GM10248 (cell line): Measurements from ENCODE around the gene C1orf115.
A peak's percentile ranks its signal among the peaks of the same experiment; 100 is the strongest.

Experiments used
- CTCF ChIA-PET: fragments of 300-600 bp; sonication (Branson Sonifier 250); formaldehyde crosslinking; extraction: SDS; loops from one replicate; lab custom pipeline; 2021; ENCODE audit warnings: antibody characterized with exemption; lab: Yijun Ruan, JAX
- POLR2A ChIA-PET: fragments of 350-650 bp; sonication (Branson Sonifier 250); formaldehyde crosslinking; extraction: SDS; loops from one replicate; lab custom pipeline; 2020; ENCODE audit warnings: antibody characterized with exemption; lab: Yijun Ruan, JAX
- DNase-seq: peaks from one replicate; pipeline ENCODE4 v3.0.0; 2012; ENCODE audit errors: extremely low spot score
- TF ChIP-seq, protein P1 (sequence below): IDR thresholded peaks from 2 replicates; pipeline ENCODE4 v1.5.1; 2012; ENCODE audit warnings: mild to moderate bottlenecking, low read depth; ENCODE audit errors: extremely low read depth, missing control alignments, control extremely low read depth

The C1orf115 gene, protein sequence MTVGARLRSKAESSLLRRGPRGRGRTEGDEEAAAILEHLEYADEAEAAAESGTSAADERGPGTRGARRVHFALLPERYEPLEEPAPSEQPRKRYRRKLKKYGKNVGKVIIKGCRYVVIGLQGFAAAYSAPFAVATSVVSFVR

DNA sequence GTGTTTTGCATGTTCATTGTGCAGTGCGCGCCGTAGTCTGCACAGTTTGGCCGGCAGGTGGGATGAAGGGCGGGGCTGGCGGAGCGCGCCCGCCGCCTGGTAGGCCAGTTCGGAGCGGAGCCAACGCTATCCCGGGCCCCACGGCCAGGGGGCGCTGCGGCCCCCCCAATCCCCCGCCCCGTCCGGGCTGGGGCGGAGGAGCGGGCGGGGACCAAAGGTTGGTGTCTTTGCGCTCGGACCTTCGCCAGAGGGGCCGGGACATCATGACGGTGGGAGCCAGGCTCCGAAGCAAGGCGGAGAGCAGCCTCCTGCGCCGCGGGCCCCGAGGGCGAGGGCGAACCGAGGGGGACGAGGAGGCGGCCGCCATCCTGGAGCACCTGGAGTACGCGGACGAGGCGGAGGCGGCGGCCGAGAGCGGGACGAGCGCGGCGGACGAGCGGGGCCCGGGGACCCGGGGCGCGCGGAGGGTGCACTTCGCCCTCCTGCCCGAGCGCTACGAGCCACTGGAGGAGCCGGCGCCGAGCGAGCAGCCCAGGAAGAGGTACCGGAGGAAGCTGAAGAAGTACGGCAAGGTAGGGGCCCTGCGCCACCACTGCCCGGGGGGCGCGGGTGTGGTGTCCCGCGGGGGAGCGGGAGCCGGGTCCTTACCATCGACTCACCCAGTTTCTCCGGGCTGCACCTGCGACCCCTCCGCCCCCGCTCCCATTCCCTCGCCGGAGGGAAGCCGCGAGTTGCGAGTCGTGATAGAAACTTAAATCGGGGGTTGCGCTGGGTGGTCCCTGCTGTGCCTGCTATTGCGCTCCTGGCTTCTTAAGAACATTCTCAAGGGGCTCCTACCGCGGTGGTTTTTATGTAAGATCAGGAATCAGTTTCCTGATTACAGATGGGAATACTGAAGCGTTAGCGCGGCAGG, at the start of gene C1orf115:
C1orf115 (plus strand) TSS at position 224 of the 913 bp plus-strand sequence; CDS start at position 264, 40 bp downstream.
- ChIA-PET POLR2A (no interaction called here), CTCF (interaction anchor here (0.8 to 1.0 kb wide), 2 partner anchors 9 kb away, joined by 3 read pairs; no protein-coding TSS in a partner anchor)
- TF ChIP-seq, protein P1, sequence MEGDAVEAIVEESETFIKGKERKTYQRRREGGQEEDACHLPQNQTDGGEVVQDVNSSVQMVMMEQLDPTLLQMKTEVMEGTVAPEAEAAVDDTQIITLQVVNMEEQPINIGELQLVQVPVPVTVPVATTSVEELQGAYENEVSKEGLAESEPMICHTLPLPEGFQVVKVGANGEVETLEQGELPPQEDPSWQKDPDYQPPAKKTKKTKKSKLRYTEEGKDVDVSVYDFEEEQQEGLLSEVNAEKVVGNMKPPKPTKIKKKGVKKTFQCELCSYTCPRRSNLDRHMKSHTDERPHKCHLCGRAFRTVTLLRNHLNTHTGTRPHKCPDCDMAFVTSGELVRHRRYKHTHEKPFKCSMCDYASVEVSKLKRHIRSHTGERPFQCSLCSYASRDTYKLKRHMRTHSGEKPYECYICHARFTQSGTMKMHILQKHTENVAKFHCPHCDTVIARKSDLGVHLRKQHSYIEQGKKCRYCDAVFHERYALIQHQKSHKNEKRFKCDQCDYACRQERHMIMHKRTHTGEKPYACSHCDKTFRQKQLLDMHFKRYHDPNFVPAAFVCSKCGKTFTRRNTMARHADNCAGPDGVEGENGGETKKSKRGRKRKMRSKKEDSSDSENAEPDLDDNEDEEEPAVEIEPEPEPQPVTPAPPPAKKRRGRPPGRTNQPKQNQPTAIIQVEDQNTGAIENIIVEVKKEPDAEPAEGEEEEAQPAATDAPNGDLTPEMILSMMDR, result peak; percentile 42
- DNase-seq, result peak; percentile 88

DNA sequence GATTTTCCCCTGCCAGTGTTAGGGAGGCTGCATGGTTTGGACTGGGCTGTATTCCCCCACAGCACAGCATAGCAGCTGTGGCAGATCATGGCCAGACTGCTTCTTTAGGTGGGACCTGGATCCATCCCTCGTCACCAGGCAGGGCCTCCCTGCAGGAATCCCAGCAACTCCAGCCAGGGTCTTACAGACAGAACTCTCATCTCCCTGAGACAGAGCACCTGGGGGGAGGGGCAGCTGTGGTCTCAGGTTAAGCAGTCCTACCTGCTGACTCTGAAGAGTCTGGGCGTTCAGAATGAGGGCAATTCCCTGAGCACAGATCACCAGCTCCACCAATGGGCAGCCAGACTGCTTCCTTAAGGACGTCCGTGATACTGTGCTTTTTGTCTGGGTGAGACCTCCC, 47.9 kb upstream of the C1orf115 start:
- ChIA-PET CTCF (interaction anchor here (2.0 kb wide), 1 partner anchor 24 kb away, joined by 4 read pairs; no protein-coding TSS in a partner anchor), POLR2A (no interaction called here)
- TF ChIP-seq, protein P1, result no peak
- DNase-seq, result no peak

DNA sequence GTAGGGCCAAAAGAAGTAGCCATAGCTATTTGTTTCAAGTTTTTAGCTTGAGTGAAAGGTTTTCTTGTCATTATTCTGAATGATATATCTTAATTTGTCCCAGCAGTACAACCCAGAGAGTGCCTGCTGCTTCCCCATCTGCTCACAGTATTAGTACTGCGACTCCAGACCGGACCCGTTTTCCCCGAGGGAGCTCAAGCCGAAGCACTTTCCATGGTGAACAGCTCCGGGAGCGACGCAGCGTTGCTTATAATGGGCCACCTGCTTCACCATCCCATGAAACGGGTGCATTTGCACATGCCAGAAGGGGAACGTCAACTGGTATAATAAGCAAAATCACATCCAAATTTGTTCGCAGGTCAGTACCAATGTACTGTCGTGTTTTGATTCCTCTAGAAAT, 37.2 kb upstream of the C1orf115 start:
- no peak for DNase-seq
- CTCF ChIA-PET, result no interaction called here
- POLR2A ChIA-PET, result no interaction called here
- TF ChIP-seq, protein P1, result no peak

DNA sequence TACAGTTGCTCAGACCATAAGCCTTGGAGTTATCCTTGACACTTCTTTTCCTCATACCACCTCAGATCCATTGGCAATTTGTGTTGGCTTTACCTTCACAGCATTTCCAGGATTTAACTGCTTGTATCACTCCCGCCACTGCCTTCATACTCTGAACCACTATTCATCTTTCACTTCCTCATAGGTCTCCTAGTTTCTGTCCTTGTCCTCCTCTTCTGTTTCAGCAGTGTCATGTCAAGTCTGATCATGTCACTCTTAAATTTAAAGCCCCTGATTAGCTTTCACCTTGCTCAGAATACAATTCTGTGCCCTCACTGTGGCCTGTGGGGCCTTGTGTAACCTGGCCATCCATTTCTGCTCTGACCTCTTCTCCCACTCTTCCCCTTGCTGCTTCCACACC, 34.7 kb upstream of the C1orf115 start:
- TF ChIP-seq, protein P1, result no peak
- DNase-seq, result peak; percentile 38
- ChIA-PET POLR2A (no interaction called here), CTCF (interaction anchor here (1.0 kb wide), 1 partner anchor 11 kb away, joined by 4 read pairs; no protein-coding TSS in a partner anchor)

DNA sequence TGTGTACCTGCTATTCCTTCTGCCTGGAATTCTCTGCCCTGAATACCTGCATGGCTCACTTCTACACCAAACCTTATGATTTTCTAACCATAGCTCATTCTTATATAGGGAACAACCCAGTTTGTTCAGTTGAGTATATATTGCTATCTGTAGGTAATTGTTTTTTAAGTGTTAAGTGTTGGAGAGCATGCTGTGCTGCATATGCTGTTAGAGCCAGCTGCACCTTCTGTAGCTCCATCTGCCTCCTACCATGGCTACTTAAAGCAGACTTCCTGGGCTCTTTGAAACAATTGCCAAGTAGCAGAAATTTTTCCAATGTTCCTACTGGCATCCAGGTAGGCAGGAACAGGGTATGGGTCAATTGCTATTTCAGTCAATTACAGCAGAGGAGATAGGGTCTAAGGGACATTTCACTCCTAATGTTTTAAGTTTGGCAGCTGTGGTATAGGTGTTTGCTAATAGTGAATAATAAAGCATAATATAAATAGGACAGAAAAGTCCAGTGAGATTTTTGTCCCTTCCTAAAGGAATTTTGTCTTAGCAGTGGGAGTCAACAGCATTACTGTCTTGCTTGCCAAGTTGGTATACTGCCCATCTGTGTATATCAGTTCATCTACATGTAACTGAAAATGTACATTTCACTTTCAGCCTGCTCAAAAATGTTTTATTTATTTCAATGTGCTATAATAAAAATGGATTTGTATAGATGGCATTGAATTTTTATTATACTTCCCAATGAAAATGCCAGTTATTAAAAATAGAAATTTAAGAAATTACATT, 34.0 kb upstream of the C1orf115 start:
- CTCF ChIA-PET, result interaction anchor here (1.0 kb wide), 1 partner anchor 12 kb away, joined by 4 read pairs; no protein-coding TSS in a partner anchor
- DNase-seq, result no peak
- TF ChIP-seq, protein P1, result no peak
- POLR2A ChIA-PET, result no interaction called here

DNA sequence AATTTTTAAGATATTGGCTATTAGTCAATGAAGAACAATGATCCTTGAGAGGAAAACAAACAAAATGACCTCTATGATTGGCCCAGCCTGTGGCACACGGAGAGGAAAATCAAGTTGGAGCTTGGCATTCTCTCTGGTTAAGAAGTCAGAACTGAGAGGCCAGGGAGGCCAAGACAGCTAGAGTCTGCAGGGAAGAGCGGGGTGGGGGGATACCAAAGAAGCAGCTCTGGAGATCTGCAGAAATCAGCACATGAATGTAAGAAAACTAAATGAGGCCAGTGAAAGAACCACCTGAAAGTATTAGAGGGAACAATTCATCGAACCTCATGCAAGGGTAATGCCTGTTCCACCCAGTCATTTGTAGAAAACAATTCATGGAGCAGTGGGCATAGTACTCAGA, 23.8 kb upstream of the C1orf115 start:
- TF ChIP-seq, protein P1, result no peak
- ChIA-PET CTCF (interaction anchor here (2.0 kb wide), 1 partner anchor 24 kb away, joined by 4 read pairs; no protein-coding TSS in a partner anchor), POLR2A (interaction anchor here (0.6 kb wide), 1 partner anchor 1359 kb away, joined by 3 read pairs; no protein-coding TSS in a partner anchor)
- no peak for DNase-seq
